Fibroblast of skin of abdomen (primary cell): ENCODE results near the gene XKRX.

Source experiments
- DNase-seq: peaks from one replicate; pipeline ENCODE4 v3.0.0-alpha.2; 2013

Gene XKRX

GRCh38 chrX:100895365-100896075, 33.2 kb downstream of the XKRX start:
- DNase-seq: peak; percentile 17

GRCh38 chrX:100883654-100884053, 45.1 kb downstream of the XKRX start:
- no peak for DNase-seq

- no peak for DNase-seq
These were observed 48.3 kb downstream of the XKRX start for GRCh38 chrX:100880368-100880767.

- DNase-seq: no peak
These were observed 54.4 kb downstream of the XKRX start, which contains the start of gene NOX1 for GRCh38 chrX:100874325-100874724. TSS of gene NOX1 (minus strand) at chrX:100874359. CDS start at chrX:100874139, 220 bp downstream.

- peak; percentile 21 for DNase-seq
These were observed 56.8 kb downstream of the XKRX start for GRCh38 chrX:100871594-100872560.

- no peak for DNase-seq
These were observed 58.2 kb downstream of the XKRX start for GRCh38 chrX:100870527-100870926.

- no peak for DNase-seq
These were observed 60.4 kb downstream of the XKRX start for GRCh38 chrX:100868273-100868672.

- peak; percentile 7 for DNase-seq
These were observed 63.9 kb downstream of the XKRX start for GRCh38 chrX:100864657-100865391.
